ENCODE data around the gene S100A9.
"Not testable (repeated sequence)": the region's sequence is repeated elsewhere in the genome, so short reads cannot be mapped to it uniquely, and the experiment has no call there.

The S100A9 gene

GRCh38 chr1:153400244-153400643 lies 42.6 kb downstream of the S100A9 start:
- H3K4me3 ChIP-seq (ENCODE audit: low read depth, low read length): no peak overlapping the region
- DNase-seq (ENCODE audit: low read depth): no peak
- no peak for TF ChIP-seq CTCF (conservative IDR thresholded peaks at IDR 0.05; ENCODE audit: low read depth, low read length)

GRCh38 chr1:153401461-153401860 lies 43.8 kb downstream of the S100A9 start:
- no peak overlapping the region for H3K4me3 ChIP-seq (ENCODE audit: low read depth, low read length)
- no peak for TF ChIP-seq CTCF (conservative IDR thresholded peaks at IDR 0.05; ENCODE audit: low read depth, low read length)
- DNase-seq (ENCODE audit: low read depth): no peak

GRCh38 chr1:153402226-153402625 lies 44.6 kb downstream of the S100A9 start:
- no peak for DNase-seq (ENCODE audit: low read depth)
- no peak for TF ChIP-seq CTCF (conservative IDR thresholded peaks at IDR 0.05; ENCODE audit: low read depth, low read length)
- no peak overlapping the region for H3K4me3 ChIP-seq (ENCODE audit: low read depth, low read length)

GRCh38 chr1:153403421-153404085 lies 45.9 kb downstream of the S100A9 start:
- no peak for TF ChIP-seq CTCF (conservative IDR thresholded peaks at IDR 0.05; ENCODE audit: low read depth, low read length)
- no peak overlapping the region for H3K4me3 ChIP-seq (ENCODE audit: low read depth, low read length)
- DNase-seq (ENCODE audit: low read depth): no peak

- no peak for DNase-seq (ENCODE audit: low read depth)
- H3K4me3 ChIP-seq (ENCODE audit: low read depth, low read length): no peak overlapping the region
- no peak for TF ChIP-seq CTCF (conservative IDR thresholded peaks at IDR 0.05; ENCODE audit: low read depth, low read length)
These were observed 46.5 kb downstream of the S100A9 start for GRCh38 chr1:153404086-153404635.

GRCh38 chr1:153404768-153405167 lies 47.1 kb downstream of the S100A9 start:
- no peak for DNase-seq (ENCODE audit: low read depth)
- peak; percentile 25 for TF ChIP-seq CTCF (conservative IDR thresholded peaks at IDR 0.05; ENCODE audit: low read depth, low read length)
- no peak overlapping the region for H3K4me3 ChIP-seq (ENCODE audit: low read depth, low read length)

- DNase-seq (ENCODE audit: low read depth); H3K4me3 ChIP-seq (ENCODE audit: low read depth, low read length): not testable (repeated sequence)
These were observed 48.4 kb downstream of the S100A9 start for GRCh38 chr1:153405825-153406599.

- not testable (repeated sequence) for DNase-seq (ENCODE audit: low read depth); H3K4me3 ChIP-seq (ENCODE audit: low read depth, low read length)
These were observed 49.6 kb downstream of the S100A9 start for GRCh38 chr1:153407274-153407673.

Measured in choroid plexus epithelial cell (primary cell).